ENCODE data around the gene F5.
"Not testable (repeated sequence)": the region's sequence is repeated elsewhere in the genome, so short reads cannot be mapped to it uniquely, and the experiment has no call there.

The F5 gene

DNA sequence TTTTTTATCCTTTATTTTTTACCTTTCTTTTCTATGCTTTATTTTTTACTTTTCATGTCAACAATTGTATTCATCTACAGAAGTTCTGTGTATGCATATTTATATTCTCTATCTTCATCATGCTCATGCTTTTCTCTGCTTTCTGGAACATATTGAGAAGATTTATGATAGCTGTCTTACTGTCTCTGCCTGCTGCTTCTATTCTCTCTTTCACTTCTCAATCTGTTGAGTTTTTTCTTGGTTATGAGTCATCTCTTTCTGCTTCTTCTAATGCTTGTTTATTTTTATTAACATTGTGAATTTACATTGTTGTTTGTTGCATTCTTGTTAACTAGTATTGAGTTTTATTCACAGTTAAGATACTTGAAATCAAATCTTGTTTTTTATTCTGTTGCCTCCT lies 22.6 kb downstream of the F5 start:
- Histone ChIP-seq H3K9me3 (ENCODE audit: low read length) (no peaks in the 10 kb centered on the region), H3K36me3 (ENCODE audit: insufficient read depth, low read length) (no peaks in the 10 kb centered on the region)

DNA sequence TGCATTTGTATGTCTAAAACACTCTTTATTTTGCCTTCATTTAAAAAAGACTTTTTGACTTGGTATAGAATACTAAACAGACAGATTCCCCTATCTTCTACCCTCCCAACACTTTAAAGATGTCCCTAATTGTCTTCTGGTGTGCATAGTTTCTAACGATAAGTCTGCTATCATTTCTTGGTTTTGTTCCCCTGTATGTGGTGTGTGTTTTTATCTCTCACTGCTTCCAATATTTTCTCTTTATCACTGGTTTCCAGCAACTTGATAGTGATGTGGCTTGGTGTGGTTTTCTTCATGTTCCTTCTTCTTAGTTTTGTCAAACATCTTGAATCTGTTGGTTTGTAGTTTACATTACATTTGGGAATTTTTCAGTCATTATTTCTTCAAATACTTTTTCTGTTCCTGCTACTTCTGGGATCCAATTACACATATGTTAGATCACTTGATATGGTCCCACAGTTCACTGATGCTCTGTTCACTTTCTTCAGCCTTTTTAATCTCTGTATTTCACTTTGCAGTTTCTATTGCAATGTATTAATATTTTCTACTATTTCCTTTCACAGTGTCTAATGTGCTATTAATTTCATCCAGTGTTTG lies 23.2 kb downstream of the F5 start:
- no peaks in the 10 kb centered on the region for H3K36me3 ChIP-seq (ENCODE audit: insufficient read depth, low read length)
- no peak overlapping the region for H3K9ac ChIP-seq (ENCODE audit: low read length)
- H3K27ac ChIP-seq (ENCODE audit: low read depth, low read length), result no peak overlapping the region
- H3K4me1 ChIP-seq (ENCODE audit: insufficient read depth, low read length), result no peaks in the 10 kb centered on the region
- no peaks in the 10 kb centered on the region for H3K27me3 ChIP-seq (ENCODE audit: control insufficient read depth in 1 of 2, insufficient read depth in 2 of 2, low read length in 2 of 2)
- no peaks in the 10 kb centered on the region for H3K9me3 ChIP-seq (ENCODE audit: low read length)
- no peak overlapping the region for H3K4me3 ChIP-seq (ENCODE audit: low read depth in 1 of 2, low read length in 2 of 2)

More for the DNA sequence above, 22.6 kb downstream of the F5 start:
- H3K4me3 ChIP-seq (ENCODE audit: low read depth in 1 of 2, low read length in 2 of 2), result no peak overlapping the region
- no peaks in the 10 kb centered on the region for H3K4me1 ChIP-seq (ENCODE audit: insufficient read depth, low read length)
- H3K27me3 ChIP-seq (ENCODE audit: control insufficient read depth in 1 of 2, insufficient read depth in 2 of 2, low read length in 2 of 2), result no peaks in the 10 kb centered on the region
- H3K27ac ChIP-seq (ENCODE audit: low read depth, low read length), result no peak overlapping the region
- H3K9ac ChIP-seq (ENCODE audit: low read length), result no peak overlapping the region

DNA sequence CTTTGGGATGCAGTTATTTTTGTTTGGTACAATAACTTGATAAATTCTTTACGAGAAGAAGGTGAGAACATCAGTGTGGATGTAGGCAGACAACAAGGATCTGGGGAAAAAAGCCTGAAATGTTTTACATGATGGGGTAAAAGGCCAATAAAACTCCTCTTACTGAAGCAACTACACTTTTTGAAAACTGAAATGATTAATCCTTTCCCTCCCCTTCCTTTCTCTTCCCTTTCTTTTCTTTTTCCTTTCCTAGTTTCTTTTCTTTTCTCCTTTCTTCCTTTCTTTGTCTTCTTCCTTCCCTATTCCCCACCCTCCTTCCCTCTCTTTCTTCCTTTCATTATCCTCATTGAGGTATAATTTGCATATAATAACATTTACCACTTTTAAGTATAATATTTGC lies 24.6 kb downstream of the F5 start:
- no peaks in the 10 kb centered on the region for H3K27me3 ChIP-seq (ENCODE audit: control insufficient read depth in 1 of 2, insufficient read depth in 2 of 2, low read length in 2 of 2)
- no peaks in the 10 kb centered on the region for H3K36me3 ChIP-seq (ENCODE audit: insufficient read depth, low read length)
- no peak overlapping the region for H3K27ac ChIP-seq (ENCODE audit: low read depth, low read length)
- no peak overlapping the region for H3K4me3 ChIP-seq (ENCODE audit: low read depth in 1 of 2, low read length in 2 of 2)
- no peaks in the 10 kb centered on the region for H3K9me3 ChIP-seq (ENCODE audit: low read length)
- H3K4me1 ChIP-seq (ENCODE audit: insufficient read depth, low read length), result no peaks in the 10 kb centered on the region
- H3K9ac ChIP-seq (ENCODE audit: low read length), result no peak overlapping the region

DNA sequence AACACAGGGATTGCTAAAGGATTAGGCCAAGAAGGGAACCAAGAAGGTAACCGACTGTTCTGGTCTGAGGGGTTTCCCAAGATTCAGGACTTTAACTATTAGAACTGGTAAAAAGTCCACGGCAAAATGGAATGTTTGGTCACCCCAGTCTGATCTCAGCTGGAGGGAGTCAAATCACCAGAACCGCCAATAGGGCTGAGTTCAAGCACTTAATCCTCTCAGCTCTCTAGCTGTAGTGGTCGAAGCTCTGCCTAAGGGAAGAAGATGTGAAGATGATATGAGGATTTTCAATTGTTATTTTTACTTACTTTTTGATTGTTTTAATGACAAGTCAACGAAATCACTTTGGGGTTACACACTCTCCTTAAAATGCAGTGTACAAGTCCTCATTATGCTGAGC lies 29.1 kb downstream of the F5 start:
- no peak overlapping the region for H3K27ac ChIP-seq (ENCODE audit: low read depth, low read length)
- no peak overlapping the region for H3K4me3 ChIP-seq (ENCODE audit: low read depth in 1 of 2, low read length in 2 of 2)
- H3K27me3 ChIP-seq (ENCODE audit: control insufficient read depth in 1 of 2, insufficient read depth in 2 of 2, low read length in 2 of 2), result no peaks in the 10 kb centered on the region
- H3K9me3 ChIP-seq (ENCODE audit: low read length), result no peaks in the 10 kb centered on the region
- no peaks in the 10 kb centered on the region for H3K4me1 ChIP-seq (ENCODE audit: insufficient read depth, low read length)
- no peak overlapping the region for H3K9ac ChIP-seq (ENCODE audit: low read length)
- H3K36me3 ChIP-seq (ENCODE audit: insufficient read depth, low read length), result no peaks in the 10 kb centered on the region

DNA sequence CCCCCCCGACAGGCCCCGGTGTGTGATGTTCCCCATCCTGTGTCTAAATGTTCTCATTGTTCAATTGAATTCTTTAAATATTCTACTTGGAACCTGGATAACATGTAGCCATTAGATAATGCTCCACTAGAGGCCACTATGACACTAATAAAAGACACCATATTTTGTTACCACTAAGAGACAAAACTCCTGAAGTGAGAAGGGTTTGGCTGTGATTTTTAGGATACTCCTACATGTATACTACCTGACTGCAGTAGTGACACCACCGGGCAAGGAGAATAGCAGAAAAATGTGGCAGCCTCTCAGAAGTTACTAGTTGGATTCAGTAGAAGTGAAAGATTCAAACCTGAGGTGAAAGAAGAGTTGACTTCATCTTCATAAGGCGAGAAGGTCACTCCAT lies 36.0 kb downstream of the F5 start:
- Histone ChIP-seq H3K9me3 (ENCODE audit: low read length) (no peaks in the 10 kb centered on the region), H3K27me3 (ENCODE audit: control insufficient read depth in 1 of 2, insufficient read depth in 2 of 2, low read length in 2 of 2) (no peaks in the 10 kb centered on the region), H3K4me1 (ENCODE audit: insufficient read depth, low read length) (no peaks in the 10 kb centered on the region), H3K36me3 (ENCODE audit: insufficient read depth, low read length) (no peaks in the 10 kb centered on the region), H3K27ac (ENCODE audit: low read depth, low read length) (no peak overlapping the region), H3K9ac (ENCODE audit: low read length) (no peak overlapping the region), H3K4me3 (ENCODE audit: low read depth in 1 of 2, low read length in 2 of 2) (no peak overlapping the region)

DNA sequence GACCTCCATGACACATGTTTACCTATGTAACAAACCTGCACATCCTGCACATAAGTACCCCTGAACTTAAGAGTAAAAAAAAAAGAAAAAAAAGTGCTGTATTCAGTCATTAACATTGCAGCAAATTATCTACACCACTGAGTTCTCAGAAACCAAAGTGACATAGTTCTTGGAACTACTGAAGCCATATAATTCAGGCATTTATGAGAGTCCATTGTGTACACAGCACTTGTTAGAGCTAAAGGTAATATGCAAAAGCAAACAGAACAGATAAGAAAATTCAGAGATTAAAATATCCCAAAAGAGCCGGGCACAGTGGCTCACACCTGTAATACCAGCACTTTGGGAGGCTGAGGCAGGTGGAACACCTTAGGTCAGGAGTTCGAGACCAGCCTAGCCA lies 38.0 kb downstream of the F5 start:
- Histone ChIP-seq H3K4me1 (ENCODE audit: insufficient read depth, low read length) (no peaks in the 10 kb centered on the region), H3K27ac (ENCODE audit: low read depth, low read length) (no peak overlapping the region), H3K27me3 (ENCODE audit: control insufficient read depth in 1 of 2, insufficient read depth in 2 of 2, low read length in 2 of 2) (no peaks in the 10 kb centered on the region), H3K4me3 (ENCODE audit: low read depth in 1 of 2, low read length in 2 of 2) (no peak overlapping the region), H3K9ac (ENCODE audit: low read length) (no peak overlapping the region), H3K36me3 (ENCODE audit: insufficient read depth, low read length) (no peaks in the 10 kb centered on the region), H3K9me3 (ENCODE audit: low read length) (no peaks in the 10 kb centered on the region)

DNA sequence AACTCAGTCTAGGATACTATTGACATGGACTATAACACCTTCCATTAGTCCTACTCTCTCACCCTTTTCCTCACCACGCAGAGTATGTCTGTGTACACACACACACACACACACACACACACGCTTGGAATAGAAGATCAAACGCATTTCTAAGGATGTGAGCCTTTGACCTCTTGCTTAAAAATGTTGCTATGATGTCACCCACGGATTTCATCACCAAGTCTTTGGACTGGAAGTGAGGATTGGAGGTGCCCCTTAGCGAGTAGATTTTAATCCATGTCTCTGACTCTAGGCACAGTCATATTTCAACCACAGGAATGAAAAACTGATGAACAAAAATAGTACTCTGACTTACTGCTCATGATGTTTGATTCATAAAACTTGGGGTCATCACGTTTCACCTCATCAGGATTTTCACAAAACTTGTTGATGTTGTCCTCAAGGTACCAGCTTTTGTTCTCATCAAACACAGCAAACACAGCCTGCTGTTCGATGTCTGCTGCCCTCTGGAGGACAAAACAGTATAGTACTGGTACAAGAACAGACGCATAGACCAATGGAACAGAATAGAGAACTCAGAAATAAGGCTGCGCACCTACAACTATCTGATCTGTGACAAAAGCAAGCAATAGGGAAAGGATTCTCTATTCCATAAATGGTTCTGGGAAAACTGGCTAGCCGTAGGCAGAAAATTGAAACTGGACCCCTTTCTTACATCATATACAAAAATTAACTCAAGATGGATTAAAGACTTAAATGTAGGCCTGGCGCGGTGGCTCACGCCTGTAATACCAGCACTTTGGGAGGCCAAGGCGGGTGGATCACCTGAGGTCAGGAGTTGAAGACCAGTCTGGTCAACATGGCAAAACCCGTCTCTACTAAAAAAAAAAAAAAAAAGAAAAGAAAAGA lies 39.9 kb downstream of the F5 start:
- no peaks in the 10 kb centered on the region for H3K4me1 ChIP-seq (ENCODE audit: insufficient read depth, low read length)
- no peaks in the 10 kb centered on the region for H3K27me3 ChIP-seq (ENCODE audit: control insufficient read depth in 1 of 2, insufficient read depth in 2 of 2, low read length in 2 of 2)
- H3K9me3 ChIP-seq (ENCODE audit: low read length), result no peaks in the 10 kb centered on the region
- no peak overlapping the region for H3K4me3 ChIP-seq (ENCODE audit: low read depth in 1 of 2, low read length in 2 of 2)
- no peak overlapping the region for H3K9ac ChIP-seq (ENCODE audit: low read length)
- no peaks in the 10 kb centered on the region for H3K36me3 ChIP-seq (ENCODE audit: insufficient read depth, low read length)
- H3K27ac ChIP-seq (ENCODE audit: low read depth, low read length), result no peak overlapping the region

DNA sequence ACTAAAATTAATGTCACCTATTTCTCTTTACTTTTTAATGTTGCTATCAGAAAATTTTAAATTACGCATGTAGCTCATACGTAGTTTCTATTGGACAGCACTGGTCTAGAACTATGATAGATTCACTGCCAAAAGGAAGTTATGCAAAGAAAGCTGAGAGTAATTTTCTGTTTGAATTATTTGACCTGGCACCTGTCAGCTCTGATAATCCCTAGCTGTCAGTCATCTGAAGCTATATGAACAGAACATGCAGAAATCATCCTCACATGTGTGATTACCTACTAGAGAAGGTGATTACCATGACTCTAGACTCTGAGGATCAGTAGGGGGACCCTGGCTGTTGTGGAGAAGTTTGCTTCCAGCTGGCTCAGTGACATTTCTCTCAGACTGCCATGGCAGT lies 40.8 kb downstream of the F5 start:
- H3K27ac ChIP-seq (ENCODE audit: low read depth, low read length), result no peak overlapping the region
- no peak overlapping the region for H3K9ac ChIP-seq (ENCODE audit: low read length)
- no peaks in the 10 kb centered on the region for H3K4me1 ChIP-seq (ENCODE audit: insufficient read depth, low read length)
- no peaks in the 10 kb centered on the region for H3K27me3 ChIP-seq (ENCODE audit: control insufficient read depth in 1 of 2, insufficient read depth in 2 of 2, low read length in 2 of 2)
- no peaks in the 10 kb centered on the region for H3K36me3 ChIP-seq (ENCODE audit: insufficient read depth, low read length)
- H3K9me3 ChIP-seq (ENCODE audit: low read length), result no peaks in the 10 kb centered on the region
- no peak overlapping the region for H3K4me3 ChIP-seq (ENCODE audit: low read depth in 1 of 2, low read length in 2 of 2)

DNA sequence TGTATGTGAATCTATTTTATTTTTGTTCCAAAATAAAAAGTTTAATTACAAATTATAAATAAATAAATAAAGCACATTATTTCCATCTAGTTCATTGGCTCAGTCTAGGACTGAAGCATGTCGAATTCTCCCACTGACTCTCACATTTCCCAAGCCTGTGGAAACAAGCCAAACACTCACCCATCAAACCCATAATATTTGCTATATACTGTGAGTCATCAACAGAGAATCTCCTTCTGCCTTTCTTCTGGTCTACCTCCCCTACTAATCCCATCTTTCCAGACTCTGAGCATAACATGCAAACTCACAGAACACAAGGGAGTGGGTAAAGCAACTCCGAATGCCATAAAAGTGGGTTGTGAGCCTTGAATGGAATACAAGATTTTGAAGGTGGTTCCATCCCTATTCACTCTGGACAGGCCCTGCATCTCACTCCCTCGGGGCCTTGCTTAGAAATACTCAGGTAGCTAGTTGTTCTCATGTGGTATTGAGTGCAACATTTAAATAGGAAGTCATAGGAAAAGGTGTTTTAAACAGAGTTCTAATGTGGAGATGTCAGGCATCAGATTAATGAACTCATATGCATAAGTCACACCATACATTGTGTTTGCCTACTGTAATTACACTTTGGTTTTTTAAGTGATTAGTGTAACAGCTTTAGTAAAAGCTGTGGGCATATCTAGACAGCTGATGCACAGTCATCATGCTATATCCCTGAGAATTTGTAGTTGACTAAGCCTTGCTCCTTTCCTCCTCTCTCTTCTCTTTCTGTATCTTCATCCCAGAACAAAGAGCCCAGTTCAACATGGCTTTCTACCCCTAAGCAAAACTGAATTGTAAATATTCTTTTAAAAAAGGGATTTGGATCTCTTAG lies 47.0 kb downstream of the F5 start:
- no peaks in the 10 kb centered on the region for H3K36me3 ChIP-seq (ENCODE audit: insufficient read depth, low read length)
- H3K4me1 ChIP-seq (ENCODE audit: insufficient read depth, low read length), result no peaks in the 10 kb centered on the region
- H3K4me3 ChIP-seq (ENCODE audit: low read depth in 1 of 2, low read length in 2 of 2), result no peak overlapping the region
- no peak overlapping the region for H3K27ac ChIP-seq (ENCODE audit: low read depth, low read length)
- H3K9ac ChIP-seq (ENCODE audit: low read length), result no peak overlapping the region
- H3K27me3 ChIP-seq (ENCODE audit: control insufficient read depth in 1 of 2, insufficient read depth in 2 of 2, low read length in 2 of 2), result no peaks in the 10 kb centered on the region
- H3K9me3 ChIP-seq (ENCODE audit: low read length), result no peaks in the 10 kb centered on the region

DNA sequence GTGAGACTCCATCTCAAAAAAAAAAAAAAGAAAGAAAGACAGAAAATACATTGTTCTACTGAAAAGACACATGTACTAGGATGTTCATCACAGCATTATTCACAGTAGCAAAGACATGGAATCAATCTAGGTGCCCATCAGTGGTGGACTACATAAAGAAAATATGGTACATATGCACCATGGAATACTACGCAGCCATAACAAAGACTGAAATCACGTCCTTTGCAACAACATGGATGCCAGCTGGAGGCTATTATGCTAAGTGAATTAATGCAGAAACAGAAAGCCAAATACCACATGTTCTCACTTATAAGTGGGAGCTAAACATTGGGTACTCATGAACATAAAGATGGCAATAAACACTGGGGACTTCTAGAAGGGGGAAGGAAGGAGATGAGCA lies 51.6 kb downstream of the F5 start:
- Histone ChIP-seq H3K27ac (ENCODE audit: low read depth, low read length) (no peak overlapping the region), H3K4me3 (ENCODE audit: low read depth in 1 of 2, low read length in 2 of 2) (no peak overlapping the region), H3K9me3 (ENCODE audit: low read length) (no peaks in the 10 kb centered on the region), H3K36me3 (ENCODE audit: insufficient read depth, low read length) (no peaks in the 10 kb centered on the region), H3K9ac (ENCODE audit: low read length) (no peak overlapping the region), H3K27me3 (ENCODE audit: control insufficient read depth in 1 of 2, insufficient read depth in 2 of 2, low read length in 2 of 2) (no peaks in the 10 kb centered on the region), H3K4me1 (ENCODE audit: insufficient read depth, low read length) (no peaks in the 10 kb centered on the region)

DNA sequence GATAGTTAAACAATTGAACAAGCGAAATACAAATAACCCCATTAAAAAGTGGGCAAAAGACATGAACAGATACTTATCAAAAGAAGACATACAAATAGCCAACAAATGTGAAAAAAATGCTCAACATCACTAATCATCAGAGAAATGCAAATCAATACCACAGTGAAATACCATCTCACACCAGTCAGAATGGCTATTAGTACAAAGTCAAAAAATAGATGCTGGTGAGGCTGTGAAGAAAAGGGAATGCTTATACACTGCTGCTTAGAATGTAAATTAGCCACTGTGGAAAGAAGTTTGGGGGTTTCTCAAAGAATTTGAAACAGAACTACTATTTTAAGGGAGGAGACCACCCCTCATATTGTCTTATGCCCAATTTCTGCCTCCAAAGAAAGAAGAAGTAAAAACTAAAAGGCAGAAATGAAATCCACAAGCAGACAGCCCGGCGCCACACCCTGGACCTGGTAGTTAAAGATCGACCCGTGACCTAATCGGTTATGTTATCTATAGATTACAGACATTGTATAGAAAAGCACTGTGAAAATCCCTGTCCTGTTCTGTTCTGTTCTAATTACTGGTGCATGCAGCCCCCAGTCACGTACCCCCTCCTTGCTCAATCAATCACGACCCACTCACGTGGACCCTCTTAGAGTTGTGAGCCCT lies 52.6 kb downstream of the F5 start:
- H3K36me3 ChIP-seq (ENCODE audit: insufficient read depth, low read length); H3K27ac ChIP-seq (ENCODE audit: low read depth, low read length); H3K9ac ChIP-seq (ENCODE audit: low read length); H3K4me1 ChIP-seq (ENCODE audit: insufficient read depth, low read length); H3K27me3 ChIP-seq (ENCODE audit: control insufficient read depth in 1 of 2, insufficient read depth in 2 of 2, low read length in 2 of 2); H3K9me3 ChIP-seq (ENCODE audit: low read length); H3K4me3 ChIP-seq (ENCODE audit: low read depth in 1 of 2, low read length in 2 of 2): not testable (repeated sequence)

Measured in muscle layer of colon (tissue), 2 donors.